Measurements from ENCODE around the gene ANKRD23.
"Not testable (repeated sequence)": the region's sequence is repeated elsewhere in the genome, so short reads cannot be mapped to it uniquely, and the experiment has no call there.

The ANKRD23 gene

GRCh38 chr2:96799623-96799935 is 44.2 kb downstream of the ANKRD23 start:
- no peak for DNase-seq (ENCODE audit: low read depth, low spot score)

GRCh38 chr2:96798733-96799622 is 44.8 kb downstream of the ANKRD23 start:
- DNase-seq (ENCODE audit: low read depth, low spot score) = no peak

DNA sequence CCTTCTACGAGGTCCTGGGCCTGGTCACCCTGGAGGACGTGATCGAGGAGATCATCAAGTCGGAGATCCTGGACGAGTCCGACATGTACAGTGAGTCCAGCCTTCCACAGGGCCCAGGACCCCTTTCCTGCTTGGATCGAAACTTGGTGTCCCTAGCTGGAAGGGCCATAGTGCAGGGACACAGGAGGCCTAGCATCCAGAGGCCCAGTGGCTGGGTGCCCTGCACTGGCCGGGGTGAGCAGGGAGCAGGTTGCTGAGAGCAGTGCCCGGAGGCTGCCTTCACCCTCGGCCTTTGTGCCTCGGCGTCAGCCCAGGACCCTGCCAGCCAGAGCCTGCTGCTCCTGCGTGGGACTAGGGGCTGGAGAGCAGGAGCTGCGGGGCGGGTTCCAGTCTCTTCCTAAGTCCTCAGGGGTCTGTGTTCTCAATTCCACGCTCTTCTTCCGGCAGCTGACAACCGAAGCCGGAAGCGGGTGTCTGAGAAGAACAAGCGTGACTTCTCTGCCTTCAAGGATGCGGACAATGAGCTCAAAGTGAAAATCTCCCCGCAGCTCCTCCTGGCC is 46.7 kb downstream of the ANKRD23 start:
- DNase-seq (ENCODE audit: low read depth, low spot score) = no peak

DNA sequence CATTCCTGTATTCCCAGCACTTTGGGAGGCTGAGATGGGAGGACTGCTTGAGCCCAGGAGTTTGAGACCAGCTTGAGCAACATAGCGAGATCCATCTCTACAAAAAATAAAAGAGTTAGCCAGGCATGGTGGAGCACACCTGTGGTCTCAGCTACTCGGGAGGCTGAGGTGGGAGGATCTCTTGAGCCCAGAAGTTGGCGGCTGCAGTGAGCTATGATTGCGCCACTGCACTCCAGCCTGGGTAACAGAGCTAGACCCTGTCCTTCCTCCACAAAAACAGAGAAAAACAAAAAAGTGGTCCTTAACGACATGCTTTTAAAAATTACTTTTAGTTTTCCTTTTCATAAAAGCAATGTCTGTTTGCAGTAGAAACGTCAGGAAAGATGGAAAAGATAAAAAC is 47.3 kb downstream of the ANKRD23 start:
- DNase-seq (ENCODE audit: low read depth, low spot score) = not testable (repeated sequence)

- DNase-seq (ENCODE audit: low read depth, low spot score) = no peak
Measured at GRCh38 chr2:96795076-96795475, 48.7 kb downstream of the ANKRD23 start.

DNA sequence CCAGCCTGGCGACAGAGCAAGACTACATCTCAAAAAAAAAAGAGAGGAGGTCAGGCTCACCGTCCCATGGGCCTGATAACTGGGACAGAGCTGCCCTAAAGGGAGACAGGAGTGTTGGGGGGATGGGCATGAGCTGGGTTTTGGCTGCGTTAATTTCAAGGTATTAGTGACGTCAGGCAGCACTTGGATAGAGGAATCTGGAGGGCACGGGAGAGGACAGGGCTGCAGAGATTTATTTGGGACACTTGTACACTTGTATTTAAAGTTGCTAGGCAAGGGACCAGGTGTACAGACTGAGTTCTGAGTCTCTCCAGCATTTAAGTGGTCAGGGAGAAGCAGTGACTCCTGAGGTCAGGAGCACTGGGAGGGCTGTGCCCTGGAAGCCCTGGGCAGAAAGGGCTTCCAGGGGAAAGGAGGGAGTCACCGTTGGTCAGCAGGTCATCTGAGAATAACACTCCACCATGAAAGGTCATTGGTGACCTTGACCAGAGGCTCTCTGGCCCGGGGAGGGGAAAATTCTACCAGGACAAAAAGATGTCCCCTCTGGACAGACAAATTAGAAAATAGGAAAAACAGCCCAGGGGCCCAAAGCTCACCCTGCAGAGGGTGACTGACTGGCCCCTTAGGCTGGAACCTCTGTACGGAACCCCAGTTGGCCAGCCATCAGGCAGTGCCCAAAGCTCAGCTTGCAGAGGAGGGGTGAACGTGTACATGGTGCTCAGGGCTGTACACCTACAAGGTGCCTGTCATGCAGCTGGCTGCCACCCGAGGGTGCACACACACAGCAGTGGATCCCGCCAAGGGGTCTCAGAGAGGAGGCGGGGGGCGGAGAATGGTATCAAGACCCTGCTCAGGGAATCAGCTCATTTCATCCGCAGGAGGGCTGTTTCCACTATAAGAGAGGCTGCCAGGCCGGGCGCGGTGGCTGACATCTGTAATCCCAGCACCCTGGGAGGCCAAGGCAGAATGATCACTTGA is 50.8 kb downstream of the ANKRD23 start:
- DNase-seq (ENCODE audit: low read depth, low spot score) = no peak

DNA sequence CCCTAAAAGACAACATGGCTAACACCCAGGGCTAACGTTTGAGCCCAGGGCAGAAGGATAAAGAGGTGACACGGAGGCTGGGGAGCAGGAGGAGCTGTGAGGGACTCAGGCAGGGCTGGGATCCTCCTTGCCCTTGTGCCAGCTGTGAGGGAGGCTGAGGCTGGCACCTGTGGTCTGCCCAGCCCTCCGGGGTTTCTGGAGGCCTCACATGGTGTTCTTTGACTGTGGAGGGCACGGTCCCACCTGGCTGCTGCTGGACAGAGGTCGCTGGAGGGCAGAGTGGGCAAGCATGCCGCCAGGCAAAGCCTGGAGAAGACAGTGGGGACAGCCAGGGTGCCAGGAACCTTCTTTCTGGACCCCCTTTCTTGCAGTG is 54.6 kb downstream of the ANKRD23 start:
- no peak for DNase-seq (ENCODE audit: low read depth, low spot score)

DNA sequence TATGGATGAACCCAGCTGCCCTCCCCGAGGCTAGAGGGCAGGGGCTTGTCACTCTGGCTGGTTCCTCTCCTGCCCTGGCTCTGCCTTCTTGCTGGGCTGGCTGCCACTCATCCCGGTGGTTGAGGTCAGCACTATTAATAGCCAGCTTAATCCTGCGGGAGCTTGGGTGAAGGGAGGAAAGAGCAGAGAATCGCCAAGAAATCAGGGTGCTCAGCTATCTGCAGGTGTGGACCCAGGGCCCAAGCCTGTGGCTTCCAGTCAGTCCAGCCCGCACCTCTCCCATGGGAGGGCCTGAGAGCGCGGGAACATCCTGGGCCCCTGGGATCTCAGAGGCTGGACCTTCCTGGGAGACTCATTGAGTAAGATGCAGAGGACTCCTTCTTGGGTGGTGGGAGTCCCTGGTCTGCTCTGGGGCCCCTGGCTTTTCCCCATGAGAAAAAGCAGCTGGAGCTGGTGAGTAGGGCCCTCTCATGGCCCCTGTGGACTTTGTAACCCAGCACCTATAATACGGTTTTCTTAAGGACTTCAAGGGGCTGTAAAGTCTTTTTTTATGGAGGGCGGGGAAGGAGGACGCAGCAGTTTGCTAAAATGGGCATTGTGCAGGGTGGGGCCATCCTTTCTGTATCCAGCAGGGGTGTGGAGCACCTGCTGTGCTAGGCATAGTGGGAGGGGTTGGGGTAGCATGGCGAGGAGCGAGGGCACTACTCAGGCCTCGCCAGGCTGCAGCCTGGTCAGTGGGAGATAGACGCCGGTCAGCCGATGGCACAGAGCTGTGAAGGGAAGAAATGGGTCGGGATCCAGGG is 55.2 kb downstream of the ANKRD23 start:
- DNase-seq (ENCODE audit: low read depth, low spot score) = no peak
